Suppressor macrophage treated with lipopolysaccharide for 1 hour (primary cell): ENCODE measurements around the gene CEP19.
A peak's percentile ranks its signal among the peaks of the same experiment; 100 is the strongest.

Source experiments
- DNase-seq, 3 donors: peaks; one replicate each; pipeline ENCODE4 v3.0.0-alpha.2; 2020 to 2022

The CEP19 gene

DNA sequence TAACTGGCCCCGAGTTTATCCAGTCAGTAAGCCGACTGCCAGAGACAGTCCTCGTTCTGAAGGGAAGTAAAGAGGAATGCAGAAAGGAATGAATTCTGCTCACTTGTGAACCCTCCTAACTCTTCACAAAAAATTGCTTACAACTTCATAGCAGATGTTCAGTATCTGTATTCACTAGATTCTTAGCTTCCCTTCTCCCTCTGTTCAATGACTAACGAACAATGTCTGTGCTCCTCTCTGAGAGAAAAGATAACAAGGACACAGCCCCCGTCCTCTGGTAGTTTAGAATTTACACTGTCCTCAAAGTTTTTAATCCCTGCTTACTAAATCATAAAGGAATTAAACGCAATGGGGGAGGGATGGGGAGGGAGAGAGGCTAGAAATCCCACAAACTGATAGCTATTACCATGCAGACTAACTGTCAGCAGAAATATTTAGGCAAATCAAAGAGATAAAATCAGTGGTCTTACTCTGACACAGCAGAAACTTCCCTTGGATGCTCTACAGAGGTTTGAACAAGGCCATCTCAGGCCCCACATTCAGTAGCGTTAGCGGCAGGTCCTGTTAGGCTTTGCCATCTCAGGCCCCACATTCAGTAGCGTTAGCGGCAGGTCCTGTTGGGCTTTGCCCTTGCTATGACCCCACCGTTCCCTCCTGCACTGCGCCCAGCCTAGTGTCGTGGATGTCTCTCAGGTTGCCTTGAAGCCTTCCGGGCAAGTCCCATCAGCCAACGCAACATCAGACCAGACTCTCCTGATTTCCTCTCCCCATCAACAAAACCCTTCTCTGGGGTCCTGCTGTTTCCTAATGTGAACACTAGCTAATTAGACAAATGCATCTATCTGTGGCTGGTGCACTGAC is 49.1 kb downstream of the CEP19 start:
- DNase-seq: no peak

DNA sequence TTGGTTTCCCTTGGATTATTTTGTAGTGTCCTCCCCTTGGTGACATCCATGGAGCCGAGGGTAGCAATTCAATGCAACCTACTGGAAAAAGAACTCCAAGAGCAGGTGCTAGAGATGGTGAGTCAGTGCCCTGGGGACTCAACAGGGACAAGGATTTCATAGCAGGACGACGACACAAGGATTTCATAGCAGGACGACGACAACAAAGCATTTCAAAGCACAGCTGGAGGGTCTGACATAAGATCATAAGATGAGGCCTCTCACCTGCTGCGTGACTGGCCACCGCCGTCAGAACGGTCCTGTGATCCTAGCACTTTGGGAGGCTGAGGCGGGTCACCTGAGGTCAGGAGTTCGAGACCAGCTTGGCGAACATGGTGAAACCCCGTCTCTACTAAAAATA is 50.0 kb downstream of the CEP19 start:
- DNase-seq: no peak

DNA sequence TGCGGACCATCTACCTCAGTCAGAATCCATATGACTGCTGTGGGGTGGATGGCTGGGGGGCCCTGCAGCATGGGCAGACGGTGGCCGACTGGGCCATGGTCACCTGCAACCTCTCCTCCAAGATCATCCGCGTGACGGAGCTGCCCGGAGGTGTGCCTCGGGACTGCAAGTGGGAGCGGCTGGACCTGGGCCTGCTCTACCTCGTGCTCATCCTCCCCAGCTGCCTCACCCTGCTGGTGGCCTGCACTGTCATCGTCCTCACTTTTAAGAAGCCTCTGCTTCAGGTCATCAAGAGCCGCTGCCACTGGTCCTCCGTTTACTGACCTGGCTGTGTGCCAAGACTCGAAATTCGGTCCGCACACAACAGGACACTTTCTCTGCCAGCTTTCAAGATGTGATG is 50.6 kb downstream of the CEP19 start:
- peak in 1 of 3 donors; percentile 10 for DNase-seq

DNA sequence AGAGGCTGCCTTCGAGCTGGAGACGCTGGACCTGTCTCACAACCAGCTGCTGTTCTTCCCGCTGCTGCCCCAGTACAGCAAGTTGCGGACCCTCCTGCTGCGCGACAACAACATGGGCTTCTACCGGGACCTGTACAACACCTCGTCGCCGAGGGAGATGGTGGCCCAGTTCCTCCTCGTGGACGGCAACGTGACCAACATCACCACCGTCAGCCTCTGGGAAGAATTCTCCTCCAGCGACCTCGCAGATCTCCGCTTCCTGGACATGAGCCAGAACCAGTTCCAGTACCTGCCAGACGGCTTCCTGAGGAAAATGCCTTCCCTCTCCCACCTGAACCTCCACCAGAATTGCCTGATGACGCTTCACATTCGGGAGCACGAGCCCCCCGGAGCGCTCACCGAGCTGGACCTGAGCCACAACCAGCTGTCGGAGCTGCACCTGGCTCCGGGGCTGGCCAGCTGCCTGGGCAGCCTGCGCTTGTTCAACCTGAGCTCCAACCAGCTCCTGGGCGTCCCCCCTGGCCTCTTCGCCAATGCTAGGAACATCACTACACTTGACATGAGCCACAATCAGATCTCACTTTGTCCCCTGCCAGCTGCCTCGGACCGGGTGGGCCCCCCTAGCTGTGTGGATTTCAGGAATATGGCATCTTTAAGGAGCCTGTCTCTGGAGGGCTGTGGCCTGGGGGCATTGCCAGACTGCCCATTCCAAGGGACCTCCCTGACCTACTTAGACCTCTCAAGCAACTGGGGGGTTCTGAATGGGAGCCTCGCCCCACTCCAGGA is 51.5 kb downstream of the CEP19 start:
- peak in 1 of 3 donors; percentile 14 for DNase-seq

DNA sequence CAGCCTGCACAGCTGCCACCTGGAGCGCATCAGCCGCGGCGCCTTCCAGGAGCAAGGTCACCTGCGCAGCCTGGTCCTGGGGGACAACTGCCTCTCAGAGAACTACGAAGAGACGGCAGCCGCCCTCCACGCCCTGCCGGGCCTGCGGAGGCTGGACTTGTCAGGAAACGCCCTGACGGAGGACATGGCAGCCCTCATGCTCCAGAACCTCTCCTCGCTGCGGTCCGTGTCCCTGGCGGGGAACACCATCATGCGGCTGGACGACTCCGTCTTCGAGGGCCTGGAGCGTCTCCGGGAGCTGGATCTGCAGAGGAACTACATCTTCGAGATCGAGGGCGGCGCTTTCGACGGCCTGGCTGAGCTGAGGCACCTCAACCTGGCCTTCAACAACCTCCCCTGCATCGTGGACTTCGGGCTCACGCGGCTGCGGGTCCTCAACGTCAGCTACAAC is 52.1 kb downstream of the CEP19 start:
- peak in 1 of 3 donors; percentile 12 for DNase-seq
